HFF-Myc (cell line): ENCODE data around the gene COMMD1.
"Not testable (repeated sequence)": the region's sequence is repeated elsewhere in the genome, so short reads cannot be mapped to it uniquely, and the experiment has no call there.

Experiments used
- DNase-seq: peaks from one replicate; pipeline ENCODE4 v3.0.0-alpha.2; 2011; ENCODE audit warnings: low read depth; ENCODE audit errors: extremely low read depth
- H3K4me3 ChIP-seq: replicated peaks from 2 replicates; pipeline ENCODE4 v1.5.1; 2011; ENCODE audit warnings: low read depth, mild to moderate bottlenecking, control low read depth, low read length
- CTCF ChIP-seq: IDR thresholded peaks from 2 replicates; pipeline ENCODE4 v1.5.1; 2012; ENCODE audit warnings: mild to moderate bottlenecking, low read depth, low read length, control low read depth; ENCODE audit errors: missing control alignments

The COMMD1 gene

GRCh38 chr2:62152000-62152399 lies 246.5 kb downstream of the COMMD1 start:
- TF ChIP-seq CTCF: no peak
- no peak for DNase-seq
- H3K4me3 ChIP-seq: no peak overlapping the region

GRCh38 chr2:62156861-62157496 lies 251.5 kb downstream of the COMMD1 start:
- DNase-seq: no peak
- no peak for TF ChIP-seq CTCF
- no peak overlapping the region for H3K4me3 ChIP-seq

GRCh38 chr2:62158444-62159121 lies 253.1 kb downstream of the COMMD1 start:
- H3K4me3 ChIP-seq: no peak overlapping the region
- no peak for DNase-seq
- no peak for TF ChIP-seq CTCF

- not testable (repeated sequence) for DNase-seq
Measured at GRCh38 chr2:62160691-62161090, 255.2 kb downstream of the COMMD1 start.

GRCh38 chr2:62163106-62163831 lies 257.8 kb downstream of the COMMD1 start:
- no peak overlapping the region for H3K4me3 ChIP-seq
- TF ChIP-seq CTCF: no peak
- no peak for DNase-seq

More at GRCh38 chr2:62160691-62161090, 255.2 kb downstream of the COMMD1 start:
- not testable (repeated sequence) for H3K4me3 ChIP-seq

- no peak overlapping the region for H3K4me3 ChIP-seq
- DNase-seq: no peak
- no peak for TF ChIP-seq CTCF
Measured at GRCh38 chr2:62163834-62164233, 258.4 kb downstream of the COMMD1 start.

GRCh38 chr2:62175728-62176127 lies 270.3 kb downstream of the COMMD1 start:
- no peak overlapping the region for H3K4me3 ChIP-seq
- DNase-seq: no peak
- no peak for TF ChIP-seq CTCF
